H1 (cell line): Measurements from ENCODE around the gene STOML1.

Experiments used
- EP300 ChIP-seq, 2 experiments: IDR thresholded peaks; 1 replicate in 1 of 2; 2 replicates in 1 of 2; pipeline ENCODE4 v1.6.1; 2011 to 2012; ENCODE audit warnings: low read depth in 2 of 2, low read length in 2 of 2, mild to moderate bottlenecking in 2 of 2, borderline replicate concordance in 1 of 2, inconsistent platforms in 1 of 2, moderate library complexity in 1 of 2
- EZH2 ChIP-seq: fragments of 200-600 bp; sonication (generic); IDR thresholded peaks from 2 replicates; pipeline ENCODE4 v1.7.1; 2012; ENCODE audit warnings: low read depth, mild to moderate bottlenecking, moderate library complexity, low read length, inconsistent platforms; ENCODE audit not compliant: severe bottlenecking
- POLR2A ChIP-seq, 2 experiments: IDR thresholded peaks; 1 replicate in 1 of 2; 2 replicates in 1 of 2; pipeline ENCODE4 v1.6.1; 2011; ENCODE audit warnings: low read depth in 2 of 2, low read length in 2 of 2, mild to moderate bottlenecking in 2 of 2; ENCODE audit errors: control extremely low read depth in 1 of 2
- POLR2AphosphoS5 ChIP-seq: IDR thresholded peaks from 2 replicates; pipeline ENCODE4 v1.6.1; 2011; ENCODE audit warnings: low read depth, low read length
- TF ChIP-seq, protein P1 (sequence below), 3 experiments: IDR thresholded peaks; 1 replicate in 2 of 3; 2 replicates in 1 of 3; pipeline versions ENCODE4 v1.5.1 to v1.6.1; 2011; ENCODE audit warnings: low read length in 3 of 3, mild to moderate bottlenecking in 3 of 3, inconsistent platforms in 2 of 3, low read depth in 1 of 3, moderate library complexity in 1 of 3; ENCODE audit not compliant: insufficient read depth in 1 of 3; ENCODE audit errors: control extremely low read depth in 1 of 3

GRCh38 chr15:73979636-73980035 is 12.5 kb downstream of the STOML1 start:
- no peak for TF ChIP-seq POLR2A (IDR thresholded peaks at IDR 0.05; ENCODE audit: control extremely low read depth in 1 of 2, low read depth in 2 of 2, low read length in 2 of 2)
- no peak for TF ChIP-seq POLR2AphosphoS5
- TF ChIP-seq EZH2 = no peak
- TF ChIP-seq EP300 (IDR thresholded peaks at IDR 0.05; ENCODE audit: borderline replicate concordance in 1 of 2, low read depth in 2 of 2, low read length in 2 of 2) = no peak
- TF ChIP-seq, protein P1, sequence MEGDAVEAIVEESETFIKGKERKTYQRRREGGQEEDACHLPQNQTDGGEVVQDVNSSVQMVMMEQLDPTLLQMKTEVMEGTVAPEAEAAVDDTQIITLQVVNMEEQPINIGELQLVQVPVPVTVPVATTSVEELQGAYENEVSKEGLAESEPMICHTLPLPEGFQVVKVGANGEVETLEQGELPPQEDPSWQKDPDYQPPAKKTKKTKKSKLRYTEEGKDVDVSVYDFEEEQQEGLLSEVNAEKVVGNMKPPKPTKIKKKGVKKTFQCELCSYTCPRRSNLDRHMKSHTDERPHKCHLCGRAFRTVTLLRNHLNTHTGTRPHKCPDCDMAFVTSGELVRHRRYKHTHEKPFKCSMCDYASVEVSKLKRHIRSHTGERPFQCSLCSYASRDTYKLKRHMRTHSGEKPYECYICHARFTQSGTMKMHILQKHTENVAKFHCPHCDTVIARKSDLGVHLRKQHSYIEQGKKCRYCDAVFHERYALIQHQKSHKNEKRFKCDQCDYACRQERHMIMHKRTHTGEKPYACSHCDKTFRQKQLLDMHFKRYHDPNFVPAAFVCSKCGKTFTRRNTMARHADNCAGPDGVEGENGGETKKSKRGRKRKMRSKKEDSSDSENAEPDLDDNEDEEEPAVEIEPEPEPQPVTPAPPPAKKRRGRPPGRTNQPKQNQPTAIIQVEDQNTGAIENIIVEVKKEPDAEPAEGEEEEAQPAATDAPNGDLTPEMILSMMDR (IDR thresholded peaks at IDR 0.05; ENCODE audit: control extremely low read depth in 1 of 3, insufficient read depth in 1 of 3, low read depth in 1 of 3, low read length in 3 of 3) = no peak
